ENCODE measurements around the gene MYCL.
"Not testable (repeated sequence)": the region's sequence is repeated elsewhere in the genome, so short reads cannot be mapped to it uniquely, and the experiment has no call there.

MYCL gene

DNA sequence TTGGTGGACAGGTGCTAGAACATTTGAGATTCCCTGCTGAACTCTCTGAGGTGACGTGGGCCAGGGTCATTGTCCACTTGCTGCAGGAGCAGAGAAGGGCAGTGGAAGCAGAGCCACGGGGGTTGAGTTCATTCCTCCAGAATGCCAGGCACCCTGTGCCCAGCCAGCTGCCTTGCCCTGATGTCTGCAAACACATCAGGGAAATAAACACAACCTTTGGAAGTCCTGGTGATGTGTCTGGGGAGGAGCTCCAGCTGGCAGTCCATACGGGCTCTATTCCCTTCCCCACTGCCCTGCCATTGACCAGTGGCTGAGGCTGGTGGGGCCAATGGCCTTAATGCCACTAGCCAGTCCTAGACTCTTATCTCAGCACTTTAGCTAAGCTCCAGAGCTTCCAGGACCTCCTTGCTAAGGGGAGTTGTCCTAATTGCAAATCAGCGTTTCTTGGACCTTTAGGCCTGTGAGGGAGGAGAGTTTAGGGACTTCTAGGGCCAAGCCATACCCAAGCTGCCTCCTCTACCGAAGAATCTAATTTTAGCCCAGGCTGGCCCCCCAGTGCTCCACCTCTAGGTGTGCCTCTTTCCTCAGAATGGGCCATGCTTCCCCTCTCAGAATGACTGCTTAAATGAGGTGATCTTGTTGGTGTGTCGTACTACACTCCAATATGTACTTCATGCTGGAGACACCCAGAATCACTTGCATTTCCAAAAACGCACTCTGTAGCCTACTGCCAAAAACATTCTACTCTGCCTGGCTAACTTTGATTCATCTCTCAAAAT, 27.3 kb upstream of the MYCL start:
- Mint-ChIP-seq H3K4me1 (ENCODE audit: low read depth) (peaks cover 71% of the 10 kb centered on the region), H3K9me3 (no peaks in the 10 kb centered on the region), H3K27me3 (peaks cover 5% of the 10 kb centered on the region), H3K36me3 (ENCODE audit: low read depth) (no peaks in the 10 kb centered on the region), H3K27ac (no peak overlapping the region), H3K4me3 (no peak overlapping the region)
- intact Hi-C loops (cut with micrococcal nuclease) = no loop called here

GRCh38 chr1:39927538-39927937, 25.8 kb upstream of the MYCL start:
- no peak overlapping the region for H3K4me3 Mint-ChIP-seq

GRCh38 chr1:39926820-39927219, 25.1 kb upstream of the MYCL start:
- Mint-ChIP-seq H3K27ac (peak overlapping the region; percentile 30), H3K9me3 (no peaks in the 10 kb centered on the region), H3K27me3 (peaks cover 5% of the 10 kb centered on the region), H3K4me1 (ENCODE audit: low read depth) (peaks cover 55% of the 10 kb centered on the region), H3K4me3 (no peak overlapping the region), H3K36me3 (ENCODE audit: low read depth) (no peaks in the 10 kb centered on the region)
- intact Hi-C loops (cut with micrococcal nuclease) = no loop called here

More at GRCh38 chr1:39927538-39927937, 25.8 kb upstream of the MYCL start:
- peak overlapping the region; percentile 30 for H3K27ac Mint-ChIP-seq
- peaks cover 59% of the 10 kb centered on the region for H3K4me1 Mint-ChIP-seq (ENCODE audit: low read depth)
- no peaks in the 10 kb centered on the region for H3K36me3 Mint-ChIP-seq (ENCODE audit: low read depth)
- H3K9me3 Mint-ChIP-seq = no peaks in the 10 kb centered on the region
- intact Hi-C loops (cut with micrococcal nuclease) = no loop called here
- H3K27me3 Mint-ChIP-seq = peaks cover 5% of the 10 kb centered on the region

DNA sequence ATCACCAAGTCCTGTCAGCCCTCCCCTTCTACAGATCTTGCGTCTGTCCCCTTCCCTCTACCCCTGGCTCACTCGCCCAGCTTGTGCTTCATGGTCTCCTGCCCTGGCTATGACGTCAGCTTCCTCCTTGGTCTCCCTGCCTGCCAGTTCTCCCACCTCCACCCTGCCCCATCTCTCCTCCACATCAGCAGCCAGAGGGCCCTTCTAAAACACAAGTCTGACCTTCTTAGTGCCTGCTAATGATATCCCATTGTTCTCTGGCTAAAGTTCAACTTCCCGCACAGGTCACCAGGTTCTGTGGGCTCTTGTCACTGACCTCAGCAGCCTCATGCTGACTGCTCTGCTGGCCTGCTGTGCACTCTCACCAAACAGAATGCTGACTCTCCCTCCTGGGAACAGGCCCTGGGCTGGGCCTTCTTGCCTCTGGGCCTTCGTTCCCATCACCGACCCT, 24.7 kb upstream of the MYCL start:
- peaks cover 4% of the 10 kb centered on the region for H3K27me3 Mint-ChIP-seq
- intact Hi-C loops (cut with micrococcal nuclease) = no loop called here
- peaks cover 50% of the 10 kb centered on the region for H3K4me1 Mint-ChIP-seq (ENCODE audit: low read depth)
- H3K9me3 Mint-ChIP-seq = no peaks in the 10 kb centered on the region
- no peak overlapping the region for H3K4me3 Mint-ChIP-seq
- no peaks in the 10 kb centered on the region for H3K36me3 Mint-ChIP-seq (ENCODE audit: low read depth)
- peak overlapping the region; percentile 30 for H3K27ac Mint-ChIP-seq

GRCh38 chr1:39925721-39926342, 24.1 kb upstream of the MYCL start:
- Mint-ChIP-seq H3K27ac (peak overlapping the region; percentile 30), H3K27me3 (peaks cover 4% of the 10 kb centered on the region), H3K9me3 (no peaks in the 10 kb centered on the region), H3K36me3 (ENCODE audit: low read depth) (no peaks in the 10 kb centered on the region), H3K4me3 (no peak overlapping the region), H3K4me1 (ENCODE audit: low read depth) (peaks cover 48% of the 10 kb centered on the region)
- intact Hi-C loops (cut with micrococcal nuclease) = no loop called here

DNA sequence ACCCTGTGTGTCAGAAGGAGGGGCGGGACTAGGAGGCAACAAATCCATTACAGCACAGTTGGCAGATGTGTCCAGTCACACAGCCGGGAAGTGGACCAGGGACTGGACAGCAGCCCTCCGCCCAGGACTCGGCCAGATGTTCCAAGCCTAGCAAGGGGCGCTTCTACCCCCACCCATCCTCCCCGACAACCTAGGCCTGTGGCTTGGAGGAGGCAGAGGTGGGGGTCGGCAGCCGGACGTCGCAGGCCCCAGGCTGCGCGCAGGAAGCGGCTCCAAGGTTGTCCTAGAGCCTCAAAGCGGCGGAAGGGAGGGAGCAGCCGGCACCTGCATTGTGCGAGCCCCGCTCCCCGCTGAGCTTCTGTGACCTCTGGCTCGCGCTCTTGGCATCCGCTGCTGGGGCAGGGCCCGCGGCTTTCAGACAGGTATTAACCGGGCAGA, 20.6 kb upstream of the MYCL start:
- Mint-ChIP-seq H3K9me3 (no peaks in the 10 kb centered on the region), H3K27ac (no peak overlapping the region), H3K27me3 (peaks cover 4% of the 10 kb centered on the region), H3K4me1 (ENCODE audit: low read depth) (peaks cover 21% of the 10 kb centered on the region), H3K36me3 (ENCODE audit: low read depth) (no peaks in the 10 kb centered on the region), H3K4me3 (no peak overlapping the region)
- intact Hi-C loops (cut with micrococcal nuclease) = no loop called here

- H3K4me1 Mint-ChIP-seq (ENCODE audit: low read depth) = peaks cover 7% of the 10 kb centered on the region
- no peaks in the 10 kb centered on the region for H3K36me3 Mint-ChIP-seq (ENCODE audit: low read depth)
- no peak overlapping the region for H3K27ac Mint-ChIP-seq
- H3K4me3 Mint-ChIP-seq = no peak overlapping the region
- intact Hi-C loops (cut with micrococcal nuclease) = loop anchor here (1.0 to 5.0 kb wide), 2 partner anchors 54 to 102 kb away; no protein-coding TSS in a partner anchor
- H3K9me3 Mint-ChIP-seq = no peaks in the 10 kb centered on the region
- H3K27me3 Mint-ChIP-seq = no peaks in the 10 kb centered on the region
These were observed 17.8 kb upstream of the MYCL start for GRCh38 chr1:39919545-39919944.

DNA sequence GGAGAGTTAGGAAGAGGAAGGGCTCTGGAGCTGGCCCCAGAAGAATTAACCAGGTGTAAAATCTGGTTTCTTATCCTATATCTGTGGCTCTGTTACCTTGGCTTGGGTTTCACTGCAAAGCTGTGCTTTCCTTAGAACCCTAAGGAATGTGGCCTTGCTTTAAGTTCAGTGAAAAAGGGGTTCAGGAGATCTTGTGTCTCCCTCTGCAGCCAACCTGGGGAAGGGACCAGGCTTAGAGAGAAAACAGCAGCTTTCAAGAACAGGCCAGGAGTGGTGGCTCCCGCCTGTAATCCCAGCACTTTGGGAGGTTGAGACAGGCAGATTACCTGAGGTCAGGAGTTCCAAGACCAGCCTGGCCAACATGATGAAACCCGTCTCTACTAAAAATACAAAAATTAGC, 16.1 kb upstream of the MYCL start:
- peaks cover 7% of the 10 kb centered on the region for H3K4me1 Mint-ChIP-seq (ENCODE audit: low read depth)
- H3K4me3 Mint-ChIP-seq = no peak overlapping the region
- no peak overlapping the region for H3K27ac Mint-ChIP-seq
- peaks cover 4% of the 10 kb centered on the region for H3K27me3 Mint-ChIP-seq
- no peaks in the 10 kb centered on the region for H3K9me3 Mint-ChIP-seq
- H3K36me3 Mint-ChIP-seq (ENCODE audit: low read depth) = no peaks in the 10 kb centered on the region
- intact Hi-C loops (cut with micrococcal nuclease) = loop anchor here (5.0 kb wide), 1 partner anchor 101 kb away; no protein-coding TSS in a partner anchor

DNA sequence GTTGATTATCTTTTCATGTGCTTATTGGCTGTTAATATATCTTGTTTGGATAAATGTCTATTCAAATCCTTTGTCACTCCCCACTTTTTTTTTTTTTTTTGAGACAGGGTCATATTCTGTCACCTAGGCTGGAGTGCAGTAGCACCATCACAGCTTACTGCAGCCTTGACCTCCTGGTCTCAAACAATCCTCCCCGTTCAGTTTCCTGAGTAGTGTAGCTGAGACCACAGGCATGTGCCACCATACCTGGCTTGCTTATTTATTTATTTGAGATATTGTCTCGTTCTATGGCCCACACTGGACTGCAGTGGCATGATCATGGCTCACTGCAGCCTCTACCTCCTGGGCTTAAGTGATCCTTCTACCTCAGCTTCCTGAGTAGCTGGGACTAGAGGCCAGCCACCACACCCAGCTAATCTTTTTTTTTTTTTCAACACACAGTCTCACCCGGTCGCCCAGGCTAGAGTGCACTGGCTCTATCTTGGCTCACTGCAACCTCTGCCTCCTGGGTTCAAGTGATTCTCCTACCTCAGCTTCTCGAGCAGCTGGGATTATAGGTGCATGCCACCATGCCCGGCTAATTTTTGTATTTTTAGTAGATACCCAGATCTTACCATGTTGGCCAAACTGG, 13.9 kb upstream of the MYCL start:
- Mint-ChIP-seq H3K27ac (no peak overlapping the region), H3K9me3 (no peaks in the 10 kb centered on the region), H3K27me3 (peaks cover 4% of the 10 kb centered on the region), H3K36me3 (ENCODE audit: low read depth) (no peaks in the 10 kb centered on the region), H3K4me1 (ENCODE audit: low read depth) (peaks cover 13% of the 10 kb centered on the region), H3K4me3 (no peak overlapping the region)
- intact Hi-C loops (cut with micrococcal nuclease) = loop anchor here (5.0 kb wide), 1 partner anchor 98 kb away; no protein-coding TSS in a partner anchor

- H3K27me3 Mint-ChIP-seq; H3K9me3 Mint-ChIP-seq; H3K36me3 Mint-ChIP-seq (ENCODE audit: low read depth); H3K27ac Mint-ChIP-seq; H3K4me3 Mint-ChIP-seq; intact Hi-C loops (cut with micrococcal nuclease): not testable (repeated sequence)
- peaks cover 28% of the 10 kb centered on the region for H3K4me1 Mint-ChIP-seq (ENCODE audit: low read depth)
These were observed 11.4 kb upstream of the MYCL start for GRCh38 chr1:39913136-39913535.

DNA sequence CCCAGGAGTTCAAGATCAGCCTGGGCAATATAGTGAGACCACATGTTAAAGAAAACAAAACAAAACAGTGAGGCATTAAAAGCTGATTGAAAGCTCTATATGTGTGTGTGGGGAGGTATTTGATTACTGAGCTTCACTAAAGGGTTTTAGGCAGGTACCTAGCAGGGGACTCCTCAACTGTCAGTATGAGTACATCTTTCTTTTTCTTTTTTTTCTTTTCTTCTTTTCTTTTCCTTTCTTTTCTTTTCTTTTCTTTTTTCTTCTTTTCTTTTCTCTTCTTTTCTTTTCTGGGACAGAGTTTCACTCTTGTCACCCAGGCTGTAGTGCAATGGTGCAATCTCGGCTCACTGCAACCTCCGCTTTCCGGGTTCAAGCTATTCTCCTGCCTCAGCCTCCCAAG, 8.5 kb upstream of the MYCL start:
- no peaks in the 10 kb centered on the region for H3K9me3 Mint-ChIP-seq
- intact Hi-C loops (cut with micrococcal nuclease) = no loop called here
- H3K27me3 Mint-ChIP-seq = peaks cover 4% of the 10 kb centered on the region
- no peak overlapping the region for H3K4me3 Mint-ChIP-seq
- H3K36me3 Mint-ChIP-seq (ENCODE audit: low read depth) = peaks cover 5% of the 10 kb centered on the region
- peaks cover 49% of the 10 kb centered on the region for H3K4me1 Mint-ChIP-seq (ENCODE audit: low read depth)
- H3K27ac Mint-ChIP-seq = peak overlapping the region; percentile 89

GRCh38 chr1:39908534-39908933, 6.8 kb upstream of the MYCL start:
- peak overlapping the region; percentile 89 for H3K27ac Mint-ChIP-seq
- no peaks in the 10 kb centered on the region for H3K9me3 Mint-ChIP-seq
- peaks cover 5% of the 10 kb centered on the region for H3K36me3 Mint-ChIP-seq (ENCODE audit: low read depth)
- intact Hi-C loops (cut with micrococcal nuclease) = no loop called here
- H3K4me1 Mint-ChIP-seq (ENCODE audit: low read depth) = peaks cover 56% of the 10 kb centered on the region
- peaks cover 1% of the 10 kb centered on the region for H3K27me3 Mint-ChIP-seq
- H3K4me3 Mint-ChIP-seq = no peak overlapping the region

- Mint-ChIP-seq H3K9me3 (no peaks in the 10 kb centered on the region), H3K27ac (peak overlapping the region; percentile 89), H3K27me3 (peaks cover 4% of the 10 kb centered on the region), H3K4me3 (no peak overlapping the region), H3K36me3 (ENCODE audit: low read depth) (peaks cover 5% of the 10 kb centered on the region), H3K4me1 (ENCODE audit: low read depth) (peaks cover 63% of the 10 kb centered on the region)
- intact Hi-C loops (cut with micrococcal nuclease) = no loop called here
These were observed 6.1 kb upstream of the MYCL start for GRCh38 chr1:39907528-39908453.

All from dendritic cell treated with granulocyte-macrophage colony-stimulating factor and Interleukin-4, amounts not matched to agents 40 ng/mL and 50 ng/mL, for 4 days (primary cell).